Stimulated activated CD4-positive, alpha-beta T cell treated with anti-CD3 and anti-CD28 coated beads, Interleukin-2, amount 100 ng/mL, for 48 hours (primary cell): ENCODE measurements around the gene NARF.

Source experiments
- DNase-seq, 2 donors: peaks; one replicate each; pipeline ENCODE4 v3.0.0-alpha.2; 2020

The NARF gene

GRCh38 chr17:82434216-82434565 lies 24.4 kb upstream of the NARF start:
- no peak for DNase-seq

- no peak for DNase-seq
These were observed 23.4 kb upstream of the NARF start for GRCh38 chr17:82435103-82435502.

- no peak for DNase-seq
These were observed 22.6 kb upstream of the NARF start for GRCh38 chr17:82435601-82436583.

- DNase-seq: no peak
These were observed 21.8 kb upstream of the NARF start for GRCh38 chr17:82436601-82437324.

- no peak for DNase-seq
These were observed 21.2 kb upstream of the NARF start for GRCh38 chr17:82437325-82437668.

- DNase-seq: no peak
These were observed 19.9 kb upstream of the NARF start for GRCh38 chr17:82438401-82439193.

GRCh38 chr17:82439194-82439828 lies 19.2 kb upstream of the NARF start:
- no peak for DNase-seq

GRCh38 chr17:82439829-82440365 lies 18.6 kb upstream of the NARF start:
- no peak for DNase-seq

GRCh38 chr17:82440469-82440981 lies 18.0 kb upstream of the NARF start:
- DNase-seq: no peak

- no peak for DNase-seq
These were observed 17.4 kb upstream of the NARF start for GRCh38 chr17:82440991-82441627.

- DNase-seq: no peak
These were observed 16.7 kb upstream of the NARF start for GRCh38 chr17:82441691-82442487.

GRCh38 chr17:82442643-82443464 lies 15.7 kb upstream of the NARF start:
- DNase-seq: no peak

- DNase-seq: no peak
These were observed 14.9 kb upstream of the NARF start for GRCh38 chr17:82443465-82444283.

GRCh38 chr17:82444284-82444893 lies 14.2 kb upstream of the NARF start:
- no peak for DNase-seq

- DNase-seq: no peak
These were observed 13.5 kb upstream of the NARF start for GRCh38 chr17:82444941-82445521.

GRCh38 chr17:82445542-82445941 lies 13.0 kb upstream of the NARF start:
- no peak for DNase-seq

GRCh38 chr17:82446124-82446523 lies 12.4 kb upstream of the NARF start:
- DNase-seq: no peak

GRCh38 chr17:82446649-82447048 lies 11.9 kb upstream of the NARF start:
- no peak for DNase-seq
